ENCODE data around the gene BHLHE41. TPM values are rescaled to one million over a fixed set of nuclear protein-coding genes. Genes with fewer than 3 reads are reported as not detected.

Gene BHLHE41
- 0.98 and 2.7 TPM in 2 replicates for total RNA-seq (2014; rRNA removed; shearing (Covaris generic))
- 0.11 and 0.49 TPM in 2 replicates for polyA plus RNA-seq (2014; cell fraction: nucleus; rRNA removed)

GRCh38 chr12:26124446-26125399, at the start of gene BHLHE41:
TSS of gene BHLHE41 (minus strand) at chr12:26125037. CDS start at chr12:26124779, 258 bp downstream.
- no peak for DNase-seq (ENCODE audit: extremely low read depth, low read depth)

GRCh38 chr12:26172946-26173552, 48.2 kb upstream of the BHLHE41 start:
- no peak for DNase-seq (ENCODE audit: extremely low read depth, low read depth)

- no peak for DNase-seq (ENCODE audit: extremely low read depth, low read depth)
These were observed 47.7 kb upstream of the BHLHE41 start for GRCh38 chr12:26172539-26172938.

GRCh38 chr12:26172013-26172412, 47.2 kb upstream of the BHLHE41 start:
- no peak for DNase-seq (ENCODE audit: extremely low read depth, low read depth)

GRCh38 chr12:26164118-26164517, 39.3 kb upstream of the BHLHE41 start:
- DNase-seq (ENCODE audit: extremely low read depth, low read depth) = no peak

- DNase-seq (ENCODE audit: extremely low read depth, low read depth) = no peak
These were observed 38.1 kb upstream of the BHLHE41 start for GRCh38 chr12:26162905-26163304.

GRCh38 chr12:26162174-26162573, 37.3 kb upstream of the BHLHE41 start:
- no peak for DNase-seq (ENCODE audit: extremely low read depth, low read depth)

- no peak for DNase-seq (ENCODE audit: extremely low read depth, low read depth)
These were observed 33.4 kb upstream of the BHLHE41 start for GRCh38 chr12:26158078-26158764.

- no peak for DNase-seq (ENCODE audit: extremely low read depth, low read depth)
These were observed 32.2 kb upstream of the BHLHE41 start for GRCh38 chr12:26157001-26157400.

- no peak for DNase-seq (ENCODE audit: extremely low read depth, low read depth)
These were observed 31.5 kb upstream of the BHLHE41 start for GRCh38 chr12:26156201-26156871.

- DNase-seq (ENCODE audit: extremely low read depth, low read depth) = peak; percentile 8
These were observed 28.8 kb upstream of the BHLHE41 start for GRCh38 chr12:26153421-26154154.

- no peak for DNase-seq (ENCODE audit: extremely low read depth, low read depth)
These were observed 27.8 kb upstream of the BHLHE41 start for GRCh38 chr12:26152507-26153102.

- no peak for DNase-seq (ENCODE audit: extremely low read depth, low read depth)
These were observed 26.1 kb upstream of the BHLHE41 start for GRCh38 chr12:26150736-26151450.

GRCh38 chr12:26149968-26150500, 25.2 kb upstream of the BHLHE41 start:
- DNase-seq (ENCODE audit: extremely low read depth, low read depth) = no peak

GRCh38 chr12:26148291-26148690, 23.5 kb upstream of the BHLHE41 start:
- no peak for DNase-seq (ENCODE audit: extremely low read depth, low read depth)

- DNase-seq (ENCODE audit: extremely low read depth, low read depth) = no peak
These were observed 18.5 kb upstream of the BHLHE41 start for GRCh38 chr12:26143291-26143690.

GRCh38 chr12:26138860-26139259, 14.0 kb upstream of the BHLHE41 start:
- no peak for DNase-seq (ENCODE audit: extremely low read depth, low read depth)

GRCh38 chr12:26136688-26137087, 11.9 kb upstream of the BHLHE41 start:
- no peak for DNase-seq (ENCODE audit: extremely low read depth, low read depth)

GRCh38 chr12:26135571-26135970, 10.7 kb upstream of the BHLHE41 start:
- DNase-seq (ENCODE audit: extremely low read depth, low read depth) = no peak

All from NCI-H460 (cell line).